GM19452 (cell line): ENCODE results near the gene CEACAM5.

ENCODE experiments used
- ATAC-seq: cut with Tn5 transposase; IDR thresholded peaks from one replicate; pipeline ENCODE4 v1.9.1; 2021; ENCODE audit not compliant: unreplicated experiment

CEACAM5 gene

DNA sequence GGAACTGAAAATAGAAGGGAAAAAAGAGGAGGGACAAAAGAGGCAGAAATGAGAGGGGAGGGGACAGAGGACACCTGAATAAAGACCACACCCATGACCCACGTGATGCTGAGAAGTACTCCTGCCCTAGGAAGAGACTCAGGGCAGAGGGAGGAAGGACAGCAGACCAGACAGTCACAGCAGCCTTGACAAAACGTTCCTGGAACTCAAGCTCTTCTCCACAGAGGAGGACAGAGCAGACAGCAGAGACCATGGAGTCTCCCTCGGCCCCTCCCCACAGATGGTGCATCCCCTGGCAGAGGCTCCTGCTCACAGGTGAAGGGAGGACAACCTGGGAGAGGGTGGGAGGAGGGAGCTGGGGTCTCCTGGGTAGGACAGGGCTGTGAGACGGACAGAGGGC is at the start of gene CEACAM5:
Gene CEACAM5, plus strand, starts transcription at position 146 of the 400 bp plus-strand sequence. Its CDS starts 106 bp downstream, at position 252.
- ATAC-seq = no peak

DNA sequence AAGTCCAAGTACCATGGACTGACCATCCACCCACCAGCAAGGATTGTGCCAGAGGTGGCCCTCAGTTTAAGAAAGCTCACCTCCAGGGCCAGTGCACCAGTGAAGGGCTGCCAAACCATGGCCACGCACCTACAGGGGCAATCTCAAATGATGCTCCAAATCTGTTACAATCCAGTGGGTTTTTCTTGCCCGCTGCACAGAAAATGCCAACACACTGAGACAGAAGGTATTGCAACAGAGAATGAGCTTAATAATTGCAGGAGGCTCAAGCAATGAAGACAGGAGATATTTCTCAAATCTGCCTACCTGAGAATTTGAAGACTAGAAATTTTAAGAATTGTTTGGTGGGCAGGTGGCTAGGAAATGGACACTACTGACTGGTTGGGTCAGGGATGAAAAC is 42.4 kb upstream of the CEACAM5 start:
- ATAC-seq = no peak

DNA sequence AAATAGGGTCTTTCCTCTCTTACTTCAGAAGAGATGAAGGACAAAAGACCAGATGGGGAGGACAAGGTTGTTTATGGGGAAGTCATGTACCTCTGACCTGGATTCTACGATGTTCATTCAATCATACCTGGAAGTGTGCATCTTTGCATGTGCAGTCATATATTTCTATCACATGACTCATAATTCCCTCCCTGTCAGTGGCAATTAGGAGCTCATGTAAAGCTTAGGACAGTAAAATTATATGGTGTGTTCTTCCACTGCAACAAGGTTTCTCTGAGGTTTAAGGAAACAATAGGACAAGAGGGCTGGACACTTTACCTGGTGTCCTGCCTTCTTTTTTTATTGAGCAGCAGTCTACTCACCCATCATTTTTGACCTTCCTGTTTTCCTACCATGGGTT is 40.1 kb upstream of the CEACAM5 start:
- no peak for ATAC-seq

DNA sequence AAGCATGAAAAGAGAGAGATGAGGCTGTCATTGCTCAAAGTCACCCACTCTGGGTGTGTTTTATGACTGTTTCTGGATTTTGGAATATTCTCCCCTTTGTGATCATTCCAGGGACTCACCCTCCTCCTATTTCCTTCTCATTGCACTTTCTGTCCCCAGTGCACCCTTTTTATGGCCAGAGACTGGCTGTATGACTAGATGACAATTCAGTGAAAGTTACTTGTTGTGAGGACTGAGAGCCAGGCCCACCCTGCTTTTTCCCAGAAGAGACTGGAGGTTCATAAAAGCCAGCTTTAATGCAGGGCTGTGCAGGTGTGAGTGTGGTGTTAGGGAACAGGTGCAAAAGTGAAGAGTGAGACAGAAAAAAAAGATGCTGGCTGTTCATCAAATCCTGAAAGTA is 37.7 kb upstream of the CEACAM5 start:
- ATAC-seq = no peak

DNA sequence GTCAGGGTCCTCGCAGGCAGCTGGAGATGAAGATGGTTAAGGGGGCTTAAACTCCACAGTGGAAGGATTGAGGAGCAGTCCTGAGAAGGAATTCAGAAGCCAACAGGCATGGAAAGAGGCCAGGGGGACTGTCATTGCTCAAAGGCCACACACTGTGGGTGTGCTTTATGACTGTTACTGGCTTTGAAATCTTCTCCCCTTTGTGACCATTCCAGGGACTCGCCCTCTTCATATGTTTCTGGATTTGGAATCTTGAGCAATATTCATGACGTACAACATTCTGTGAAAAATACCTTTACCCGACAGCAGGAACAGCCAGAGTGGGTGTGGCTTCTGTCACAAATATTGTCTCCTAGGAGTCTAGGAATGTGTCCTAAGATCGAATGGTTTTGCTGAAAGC is 36.9 kb upstream of the CEACAM5 start:
- ATAC-seq = no peak

DNA sequence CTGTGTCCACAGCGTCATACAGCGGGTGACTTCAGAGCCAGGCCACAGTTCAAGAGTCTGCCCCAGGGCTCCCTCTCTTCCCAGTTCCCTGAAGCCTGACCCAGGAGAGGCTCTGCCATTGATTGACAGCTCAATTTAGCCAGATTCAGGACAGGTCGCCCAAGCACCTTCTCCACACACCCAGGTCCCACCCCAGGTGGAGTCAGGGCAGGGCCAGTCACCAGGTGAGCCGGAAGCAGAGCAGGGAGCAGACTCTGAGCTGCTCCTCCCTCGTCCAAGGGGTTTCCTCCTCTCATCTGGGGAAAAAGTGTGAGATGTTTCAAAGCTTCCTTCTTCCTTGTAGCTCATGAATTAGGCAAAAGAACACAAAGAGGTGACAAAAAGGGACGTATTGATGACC is 26.0 kb upstream of the CEACAM5 start:
- ATAC-seq = no peak

DNA sequence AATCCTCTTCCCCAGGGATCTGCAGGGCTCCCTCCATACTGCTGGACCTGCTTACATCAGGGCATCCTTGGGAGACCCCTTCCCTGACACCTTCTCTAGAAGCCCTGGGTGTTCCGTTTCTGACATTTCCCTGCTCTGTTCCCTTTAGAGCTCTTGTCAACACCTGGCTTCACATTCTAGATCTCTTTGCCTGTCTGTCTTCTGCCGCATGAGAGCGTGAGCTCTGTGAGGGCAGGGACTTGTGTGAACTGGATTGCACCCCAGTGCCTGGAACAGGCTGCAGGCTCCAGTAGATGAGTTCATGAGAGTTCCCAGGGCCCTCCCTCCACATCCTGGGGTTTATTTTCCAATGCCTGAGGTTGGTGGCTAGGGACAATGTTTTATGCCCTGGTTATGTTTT is 21.0 kb upstream of the CEACAM5 start:
- no peak for ATAC-seq

DNA sequence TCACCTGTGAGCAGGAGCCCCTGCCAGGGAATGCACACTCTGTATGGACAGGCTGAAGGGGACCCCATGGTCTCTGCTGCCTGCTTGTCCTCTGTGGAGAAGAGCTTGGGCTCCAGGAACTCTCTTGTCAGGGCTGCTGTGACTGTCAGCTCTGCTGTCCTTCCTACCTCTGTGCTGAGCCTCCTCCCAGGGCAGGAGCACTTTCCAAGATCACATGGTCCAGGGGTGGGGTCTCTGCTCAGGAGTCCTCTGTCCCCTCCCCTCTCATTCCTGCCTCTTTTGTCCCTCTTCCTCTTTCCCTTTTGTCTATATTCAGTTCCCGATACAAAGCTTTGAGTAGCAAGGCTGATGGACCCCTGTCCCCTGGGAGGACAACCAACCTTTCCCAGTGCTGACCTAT is 20.3 kb upstream of the CEACAM5 start, which contains the start of gene CEACAM7:
Gene CEACAM7, minus strand, starts transcription at position 173 of the 400 bp plus-strand sequence. Its CDS starts 105 bp downstream, at position 68.
- no peak for ATAC-seq

DNA sequence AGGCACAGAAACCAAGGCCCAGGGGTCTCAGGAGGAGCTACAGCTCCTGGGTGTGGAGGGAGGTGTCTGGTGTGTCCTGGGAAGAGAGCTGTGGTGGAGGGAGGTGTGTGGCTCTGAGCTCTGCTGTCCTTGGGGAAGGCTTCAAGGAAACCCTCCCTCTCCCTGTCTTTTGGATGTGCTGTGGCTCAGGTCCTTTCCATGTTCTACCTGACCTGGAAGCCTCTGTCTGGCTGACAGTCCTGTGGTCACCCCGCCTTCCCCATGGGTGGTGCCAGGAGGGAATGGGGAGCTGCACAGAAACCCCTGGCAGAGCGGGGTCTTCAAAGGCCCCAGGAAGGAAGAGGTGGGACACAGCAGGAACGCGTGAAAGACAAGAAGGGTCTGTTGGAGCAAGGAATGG is 19.7 kb upstream of the CEACAM5 start:
- ATAC-seq = no peak

DNA sequence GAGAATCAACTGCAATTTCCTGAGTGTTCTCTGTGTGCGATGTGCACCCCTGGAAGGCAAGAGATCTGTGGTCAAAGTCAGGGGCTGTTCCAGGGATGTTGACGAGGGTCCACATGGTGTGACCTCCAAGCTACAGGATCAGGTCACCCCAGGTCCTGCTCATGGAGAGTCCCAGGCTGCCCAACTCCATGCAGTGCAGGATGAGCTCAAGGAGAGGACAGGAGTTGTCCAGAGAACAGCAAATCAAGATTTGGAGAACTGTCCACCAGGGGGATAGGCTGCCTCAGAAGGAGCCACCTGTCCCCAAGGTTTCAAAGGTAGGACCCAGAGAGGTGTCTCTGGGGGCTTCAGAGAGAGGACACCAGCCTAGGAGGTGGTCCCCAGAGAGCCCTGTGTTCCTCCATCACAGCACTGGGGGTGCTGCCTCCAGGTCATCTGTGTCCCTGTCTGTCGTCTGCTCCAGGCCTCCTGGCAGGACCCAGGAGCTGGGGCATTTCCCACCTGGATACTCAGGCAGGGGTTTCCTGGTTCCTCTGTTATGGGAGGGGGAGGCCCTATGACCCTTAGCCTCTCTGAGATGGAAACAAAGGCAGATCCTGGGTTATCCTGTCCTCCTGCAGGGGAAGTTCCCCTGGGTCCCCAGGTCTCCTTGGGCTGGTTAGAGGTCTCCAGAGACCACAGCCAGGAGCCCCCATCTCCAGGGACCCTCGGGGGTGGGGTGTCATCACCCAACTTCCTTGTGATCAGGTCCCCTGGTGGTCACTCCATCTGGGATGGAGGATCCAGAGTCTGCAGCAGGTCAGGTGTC is 18.2 kb upstream of the CEACAM5 start:
- ATAC-seq = no peak

DNA sequence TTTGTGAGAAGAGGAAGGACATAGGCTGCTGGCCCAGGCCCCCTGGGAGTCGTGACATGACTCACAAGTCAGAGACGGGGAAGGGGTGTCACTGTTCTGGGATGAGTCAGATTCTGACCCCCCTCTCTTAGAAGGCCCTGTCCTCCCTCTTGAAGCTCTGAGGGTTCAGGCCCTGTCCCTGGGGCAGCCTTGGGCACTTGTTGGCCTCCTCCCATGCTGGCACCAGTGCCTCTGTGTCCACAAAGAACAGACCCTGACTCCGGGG is 17.7 kb upstream of the CEACAM5 start:
- ATAC-seq = no peak

DNA sequence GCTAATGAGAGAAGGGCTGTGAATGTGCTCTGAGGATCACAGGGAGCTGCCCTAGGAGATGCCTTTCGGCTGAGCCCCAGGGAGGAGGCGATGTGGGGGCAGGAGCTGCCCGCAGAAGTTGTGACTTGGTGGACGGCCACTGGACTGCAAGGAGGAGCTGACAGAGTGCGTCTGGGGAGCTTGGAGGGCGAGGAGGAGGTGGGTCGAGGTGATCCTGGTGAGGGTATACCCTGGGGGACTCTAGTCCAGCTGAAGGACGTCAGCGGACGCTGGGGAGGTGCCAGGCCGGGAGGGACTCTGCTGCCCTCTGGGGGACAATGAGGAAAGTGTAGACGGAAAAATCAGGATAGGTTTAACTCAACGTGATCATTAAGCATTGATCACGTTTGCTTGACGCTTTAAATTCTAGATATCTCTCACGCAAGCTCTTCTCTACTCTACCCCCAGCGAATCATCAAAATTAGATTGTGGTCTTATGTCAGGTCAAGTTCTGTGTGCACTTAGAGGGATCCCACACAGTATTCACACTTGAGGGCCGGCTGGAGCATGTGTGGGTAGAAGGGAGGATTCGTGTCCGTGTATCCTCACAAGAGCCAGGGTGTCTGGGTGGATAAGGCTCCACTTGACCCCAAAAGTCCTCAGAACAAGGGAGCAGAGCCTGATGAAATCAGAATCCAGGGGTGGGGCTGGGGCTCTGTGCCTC is 17.0 kb upstream of the CEACAM5 start:
- no peak for ATAC-seq

DNA sequence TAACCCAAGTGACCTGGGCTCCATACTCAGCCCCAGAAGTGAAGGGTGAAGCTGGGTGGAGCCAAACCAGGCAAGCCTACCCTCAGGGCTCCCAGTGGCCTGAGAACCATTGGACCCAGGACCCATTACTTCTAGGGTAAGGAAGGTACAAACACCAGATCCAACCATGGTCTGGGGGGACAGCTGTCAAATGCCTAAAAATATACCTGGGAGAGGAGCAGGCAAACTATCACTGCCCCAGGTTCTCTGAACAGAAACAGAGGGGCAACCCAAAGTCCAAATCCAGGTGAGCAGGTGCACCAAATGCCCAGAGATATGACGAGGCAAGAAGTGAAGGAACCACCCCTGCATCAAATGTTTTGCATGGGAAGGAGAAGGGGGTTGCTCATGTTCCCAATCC is 14.2 kb upstream of the CEACAM5 start:
- ATAC-seq = no peak

DNA sequence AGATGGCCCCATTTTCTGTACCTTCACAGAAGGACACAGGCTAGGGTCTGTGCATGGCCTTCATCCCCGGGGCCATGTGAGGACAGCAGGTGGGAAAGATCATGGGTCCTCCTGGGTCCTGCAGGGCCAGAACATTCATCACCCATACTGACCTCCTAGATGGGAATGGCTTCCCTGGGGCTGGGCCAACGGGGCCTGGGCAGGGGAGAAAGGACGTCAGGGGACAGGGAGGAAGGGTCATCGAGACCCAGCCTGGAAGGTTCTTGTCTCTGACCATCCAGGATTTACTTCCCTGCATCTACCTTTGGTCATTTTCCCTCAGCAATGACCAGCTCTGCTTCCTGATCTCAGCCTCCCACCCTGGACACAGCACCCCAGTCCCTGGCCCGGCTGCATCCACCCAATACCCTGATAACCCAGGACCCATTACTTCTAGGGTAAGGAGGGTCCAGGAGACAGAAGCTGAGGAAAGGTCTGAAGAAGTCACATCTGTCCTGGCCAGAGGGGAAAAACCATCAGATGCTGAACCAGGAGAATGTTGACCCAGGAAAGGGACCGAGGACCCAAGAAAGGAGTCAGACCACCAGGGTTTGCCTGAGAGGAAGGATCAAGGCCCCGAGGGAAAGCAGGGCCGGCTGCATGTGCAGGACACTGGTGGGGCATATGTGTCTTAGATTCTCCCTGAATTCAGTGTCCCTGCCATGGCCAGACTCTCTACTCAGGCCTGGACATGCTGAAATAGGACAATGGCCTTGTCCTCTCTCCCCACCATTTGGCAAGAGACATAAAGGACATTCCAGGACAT is 13.4 kb upstream of the CEACAM5 start:
- ATAC-seq = no peak

DNA sequence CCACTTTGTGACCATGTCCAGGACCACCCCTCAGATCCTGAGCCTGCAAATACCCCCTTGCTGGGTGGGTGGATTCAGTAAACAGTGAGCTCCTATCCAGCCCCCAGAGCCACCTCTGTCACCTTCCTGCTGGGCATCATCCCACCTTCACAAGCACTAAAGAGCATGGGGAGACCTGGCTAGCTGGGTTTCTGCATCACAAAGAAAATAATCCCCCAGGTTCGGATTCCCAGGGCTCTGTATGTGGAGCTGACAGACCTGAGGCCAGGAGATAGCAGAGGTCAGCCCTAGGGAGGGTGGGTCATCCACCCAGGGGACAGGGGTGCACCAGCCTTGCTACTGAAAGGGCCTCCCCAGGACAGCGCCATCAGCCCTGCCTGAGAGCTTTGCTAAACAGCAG is 12.7 kb upstream of the CEACAM5 start:
- no peak for ATAC-seq

DNA sequence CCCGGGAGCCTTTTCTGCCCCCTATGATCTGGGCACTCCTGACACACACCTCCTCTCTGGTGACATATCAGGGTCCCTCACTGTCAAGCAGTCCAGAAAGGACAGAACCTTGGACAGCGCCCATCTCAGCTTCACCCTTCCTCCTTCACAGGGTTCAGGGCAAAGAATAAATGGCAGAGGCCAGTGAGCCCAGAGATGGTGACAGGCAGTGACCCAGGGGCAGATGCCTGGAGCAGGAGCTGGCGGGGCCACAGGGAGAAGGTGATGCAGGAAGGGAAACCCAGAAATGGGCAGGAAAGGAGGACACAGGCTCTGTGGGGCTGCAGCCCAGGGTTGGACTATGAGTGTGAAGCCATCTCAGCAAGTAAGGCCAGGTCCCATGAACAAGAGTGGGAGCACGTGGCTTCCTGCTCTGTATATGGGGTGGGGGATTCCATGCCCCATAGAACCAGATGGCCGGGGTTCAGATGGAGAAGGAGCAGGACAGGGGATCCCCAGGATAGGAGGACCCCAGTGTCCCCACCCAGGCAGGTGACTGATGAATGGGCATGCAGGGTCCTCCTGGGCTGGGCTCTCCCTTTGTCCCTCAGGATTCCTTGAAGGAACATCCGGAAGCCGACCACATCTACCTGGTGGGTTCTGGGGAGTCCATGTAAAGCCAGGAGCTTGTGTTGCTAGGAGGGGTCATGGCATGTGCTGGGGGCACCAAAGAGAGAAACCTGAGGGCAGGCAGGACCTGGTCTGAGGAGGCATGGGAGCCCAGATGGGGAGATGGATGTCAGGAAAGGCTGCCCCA is 11.8 kb upstream of the CEACAM5 start:
- no peak for ATAC-seq

DNA sequence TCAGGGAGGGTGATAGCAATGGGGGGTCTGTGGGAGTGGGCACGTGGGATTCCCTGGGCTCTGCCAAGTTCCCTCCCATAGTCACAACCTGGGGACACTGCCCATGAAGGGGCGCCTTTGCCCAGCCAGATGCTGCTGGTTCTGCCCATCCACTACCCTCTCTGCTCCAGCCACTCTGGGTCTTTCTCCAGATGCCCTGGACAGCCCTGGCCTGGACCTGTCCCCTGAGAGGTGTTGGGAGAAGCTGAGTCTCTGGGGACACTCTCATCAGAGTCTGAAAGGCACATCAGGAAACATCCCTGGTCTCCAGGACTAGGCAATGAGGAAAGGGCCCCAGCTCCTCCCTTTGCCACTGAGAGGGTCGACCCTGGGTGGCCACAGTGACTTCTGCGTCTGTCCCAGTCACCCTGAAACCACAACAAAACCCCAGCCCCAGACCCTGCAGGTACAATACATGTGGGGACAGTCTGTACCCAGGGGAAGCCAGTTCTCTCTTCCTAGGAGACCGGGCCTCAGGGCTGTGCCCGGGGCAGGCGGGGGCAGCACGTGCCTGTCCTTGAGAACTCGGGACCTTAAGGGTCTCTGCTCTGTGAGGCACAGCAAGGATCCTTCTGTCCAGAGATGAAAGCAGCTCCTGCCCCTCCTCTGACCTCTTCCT is 11.1 kb upstream of the CEACAM5 start:
- ATAC-seq = no peak

DNA sequence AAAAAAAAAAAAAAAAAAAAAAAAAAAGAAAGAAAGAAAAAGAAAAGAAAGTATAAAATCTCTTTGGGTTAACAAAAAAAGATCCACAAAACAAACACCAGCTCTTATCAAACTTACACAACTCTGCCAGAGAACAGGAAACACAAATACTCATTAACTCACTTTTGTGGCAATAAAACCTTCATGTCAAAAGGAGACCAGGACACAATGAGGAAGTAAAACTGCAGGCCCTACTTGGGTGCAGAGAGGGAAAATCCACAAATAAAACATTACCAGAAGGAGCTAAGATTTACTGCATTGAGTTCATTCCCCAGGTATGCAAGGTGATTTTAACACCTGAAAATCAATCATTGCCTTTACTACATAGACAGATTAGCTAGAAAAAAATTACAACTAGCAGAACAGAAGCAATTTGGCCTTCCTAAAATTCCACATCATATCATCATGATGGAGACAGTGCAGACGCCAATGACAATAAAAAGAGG is 9.6 kb upstream of the CEACAM5 start:
- no peak for ATAC-seq

DNA sequence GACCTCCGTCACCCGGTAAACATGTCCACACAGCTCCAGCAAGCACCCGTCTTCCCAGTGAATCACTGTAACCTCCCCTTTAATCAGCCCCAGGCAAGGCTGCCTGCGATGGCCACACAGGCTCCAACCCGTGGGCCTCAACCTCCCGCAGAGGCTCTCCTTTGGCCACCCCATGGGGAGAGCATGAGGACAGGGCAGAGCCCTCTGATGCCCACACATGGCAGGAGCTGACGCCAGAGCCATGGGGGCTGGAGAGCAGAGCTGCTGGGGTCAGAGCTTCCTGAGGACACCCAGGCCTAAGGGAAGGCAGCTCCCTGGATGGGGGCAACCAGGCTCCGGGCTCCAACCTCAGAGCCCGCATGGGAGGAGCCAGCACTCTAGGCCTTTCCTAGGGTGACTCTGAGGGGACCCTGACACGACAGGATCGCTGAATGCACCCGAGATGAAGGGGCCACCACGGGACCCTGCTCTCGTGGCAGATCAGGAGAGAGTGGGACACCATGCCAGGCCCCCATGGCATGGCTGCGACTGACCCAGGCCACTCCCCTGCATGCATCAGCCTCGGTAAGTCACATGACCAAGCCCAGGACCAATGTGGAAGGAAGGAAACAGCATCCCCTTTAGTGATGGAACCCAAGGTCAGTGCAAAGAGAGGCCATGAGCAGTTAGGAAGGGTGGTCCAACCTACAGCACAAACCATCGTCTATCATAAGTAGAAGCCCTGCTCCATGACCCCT is 9.0 kb upstream of the CEACAM5 start:
- ATAC-seq = no peak

DNA sequence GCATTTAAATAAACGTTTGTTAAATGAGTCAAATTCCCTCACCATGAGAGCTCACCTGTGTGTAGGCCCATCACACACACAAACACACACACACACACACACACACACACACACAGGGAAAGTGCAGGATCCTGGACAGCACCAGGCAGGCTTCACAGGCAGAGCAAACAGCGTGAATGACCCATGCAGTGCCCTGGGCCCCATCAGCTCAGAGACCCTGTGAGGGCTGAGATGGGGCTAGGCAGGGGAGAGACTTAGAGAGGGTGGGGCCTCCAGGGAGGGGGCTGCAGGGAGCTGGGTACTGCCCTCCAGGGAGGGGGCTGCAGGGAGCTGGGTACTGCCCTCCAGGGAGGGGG is 8.5 kb upstream of the CEACAM5 start:
- ATAC-seq = no peak
